ENCODE measurements around the gene UBE2A.

UBE2A gene

GRCh38 chrX:119574394-119575266, at the start of gene UBE2A:
Gene UBE2A, plus strand, starts transcription at chrX:119574563. Its CDS starts 149 bp downstream, at chrX:119574712.
- peak; percentile 77 to 78 for DNase-seq (ENCODE audit: low read depth in 2 of 2)

- DNase-seq (ENCODE audit: low read depth in 2 of 2), result no peak
These were observed 44.8 kb upstream of the UBE2A start for GRCh38 chrX:119529345-119530276.

GRCh38 chrX:119537487-119537886, 36.9 kb upstream of the UBE2A start:
- no peak for DNase-seq (ENCODE audit: low read depth in 2 of 2)

DNA sequence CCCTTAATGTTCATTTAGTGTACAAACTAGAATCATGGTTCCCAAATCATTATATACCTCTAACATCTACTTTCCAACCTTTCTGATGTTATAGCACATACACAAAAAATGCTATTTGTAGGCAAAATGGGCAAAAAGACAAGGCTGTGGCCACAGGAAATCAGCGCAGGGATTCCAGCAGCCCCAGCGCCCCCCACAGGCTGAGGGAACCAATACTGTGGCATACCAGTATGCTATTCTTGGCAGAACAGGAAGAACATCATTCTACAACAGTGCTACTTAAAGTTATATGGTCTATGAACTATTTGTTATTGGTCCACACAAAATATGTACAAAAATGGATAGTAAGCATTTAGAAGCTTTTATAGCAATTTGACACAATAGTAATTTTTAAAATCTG, 34.5 kb upstream of the UBE2A start:
- DNase-seq (ENCODE audit: low read depth in 2 of 2), result no peak

GRCh38 chrX:119541188-119541587, 33.2 kb upstream of the UBE2A start:
- DNase-seq (ENCODE audit: low read depth in 2 of 2), result no peak

- no peak for DNase-seq (ENCODE audit: low read depth in 2 of 2)
These were observed 24.9 kb upstream of the UBE2A start for GRCh38 chrX:119549327-119550016.

DNA sequence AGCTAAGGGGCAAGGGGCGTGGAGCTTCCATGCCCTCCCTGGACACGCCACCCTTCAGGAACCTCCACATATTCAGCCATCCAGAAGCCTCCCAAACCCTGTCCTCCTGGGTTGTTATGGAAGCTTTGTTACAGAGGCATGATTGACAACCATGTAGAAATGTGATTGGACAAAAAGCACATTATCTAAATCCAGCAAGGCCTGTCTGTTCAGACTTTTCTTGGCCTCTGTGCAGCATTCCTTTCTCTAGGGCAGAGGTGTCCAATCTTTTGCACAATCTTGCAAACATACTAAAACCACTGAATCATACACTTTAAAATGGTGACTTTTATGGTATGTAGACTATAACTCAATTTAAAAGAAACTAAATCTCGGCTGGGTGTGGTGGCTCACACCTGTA, 21.9 kb upstream of the UBE2A start:
- DNase-seq (ENCODE audit: low read depth in 2 of 2), result no peak

GRCh38 chrX:119565107-119565663, 9.2 kb upstream of the UBE2A start, which contains the start of gene STEEP1:
Gene STEEP1, minus strand, starts transcription at chrX:119565409. Its CDS starts 54 bp downstream, at chrX:119565355.
- DNase-seq (ENCODE audit: low read depth in 2 of 2), result peak; percentile 77 to 81

- DNase-seq (ENCODE audit: low read depth in 2 of 2), result no peak
These were observed 4.0 kb upstream of the UBE2A start for GRCh38 chrX:119570351-119570835.

DNA sequence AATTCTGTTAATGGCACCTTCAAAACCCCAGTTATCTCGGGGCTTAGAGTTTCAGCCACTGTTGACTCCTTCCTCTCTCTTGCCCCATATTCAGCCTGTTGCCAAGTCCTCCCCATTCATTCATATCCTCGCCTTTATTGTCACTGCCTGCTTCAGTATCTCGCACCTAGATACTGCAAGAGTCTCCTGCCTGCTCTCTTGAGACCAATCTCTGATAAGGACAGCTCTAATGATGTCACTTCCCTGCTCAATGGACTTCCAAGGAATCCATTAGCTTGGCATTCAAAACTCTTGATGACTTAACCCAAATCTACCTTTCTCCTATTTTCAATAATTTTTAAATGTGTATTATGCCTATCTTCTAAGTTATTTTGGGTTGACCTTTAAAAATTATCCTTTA, 1.1 kb upstream of the UBE2A start:
- no peak for DNase-seq (ENCODE audit: low read depth in 2 of 2)

- no peak for DNase-seq (ENCODE audit: low read depth in 2 of 2)
These were observed 446 bp upstream of the UBE2A start for GRCh38 chrX:119573840-119574393.

DNA sequence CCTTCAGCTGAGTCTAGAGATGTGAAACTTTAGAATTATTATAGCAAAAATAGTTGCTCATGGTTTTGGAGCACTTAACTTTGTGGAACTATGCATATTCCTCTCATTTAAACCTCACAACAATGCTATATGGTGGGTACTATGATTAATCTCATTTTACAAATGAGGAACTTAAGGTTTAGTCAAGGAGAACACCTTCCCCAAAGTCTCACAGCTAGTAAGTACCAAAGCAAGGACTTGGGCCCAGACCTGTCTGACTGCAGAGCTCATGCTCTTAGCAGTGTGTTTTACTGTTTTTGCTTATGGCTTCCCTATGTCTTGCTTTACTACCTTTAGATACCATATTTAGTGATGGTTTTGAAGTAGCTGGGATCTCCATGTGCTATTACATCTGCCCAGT, 5.1 kb downstream of the UBE2A start:
- no peak for DNase-seq (ENCODE audit: low read depth in 2 of 2)

DNA sequence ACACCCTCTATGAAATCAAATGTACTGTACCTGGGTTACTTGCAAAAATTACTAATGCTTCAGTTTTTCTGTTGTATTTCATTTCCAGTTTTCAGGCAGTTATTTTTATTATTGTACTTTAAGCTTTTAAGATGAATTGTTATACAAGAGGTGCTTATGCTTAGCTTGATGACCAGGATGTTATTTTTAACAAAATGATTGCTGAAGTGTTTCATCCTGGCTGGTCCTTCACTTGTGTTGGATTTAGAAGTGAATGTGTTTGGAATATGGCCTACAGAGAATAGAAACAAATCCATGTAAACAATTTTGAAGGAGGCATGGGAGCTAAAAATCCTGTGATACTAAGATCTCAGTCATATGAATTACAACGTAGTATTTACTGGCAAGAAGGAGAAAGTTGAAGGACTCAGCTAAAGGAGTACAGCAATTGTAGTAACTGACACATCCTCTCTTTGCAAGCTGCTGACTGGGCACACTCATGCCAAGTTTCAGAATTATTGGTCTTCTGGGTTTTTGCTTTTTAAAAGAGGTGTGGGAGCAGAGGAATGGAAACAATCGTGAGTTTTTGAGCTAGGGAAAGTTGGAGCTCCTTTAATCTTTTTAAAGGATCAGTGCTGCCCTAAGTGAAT, 9.2 kb downstream of the UBE2A start:
- DNase-seq (ENCODE audit: low read depth in 2 of 2), result no peak

DNA sequence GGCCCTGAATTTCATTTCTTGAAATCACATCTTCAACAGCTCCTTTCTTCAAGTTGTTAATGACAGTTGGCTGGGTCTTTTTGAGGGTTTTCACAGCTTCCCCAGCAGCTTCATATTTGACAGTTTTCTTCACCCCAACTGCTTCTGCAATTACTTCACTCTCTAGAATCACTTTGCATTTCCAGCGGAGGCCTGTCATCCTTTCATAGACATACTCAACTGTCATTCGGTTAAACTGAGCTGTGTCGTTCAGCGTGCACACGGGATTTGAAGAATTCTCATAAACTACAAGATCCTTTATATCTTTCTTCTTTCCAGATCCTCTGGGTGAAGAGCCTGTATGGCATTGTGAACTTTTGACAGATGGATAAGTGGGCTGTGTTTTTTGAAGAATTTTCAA, 15.4 kb downstream of the UBE2A start:
- DNase-seq (ENCODE audit: low read depth in 2 of 2), result no peak

GRCh38 chrX:119602701-119603255, 28.4 kb downstream of the UBE2A start:
- no peak for DNase-seq (ENCODE audit: low read depth in 2 of 2)

DNA sequence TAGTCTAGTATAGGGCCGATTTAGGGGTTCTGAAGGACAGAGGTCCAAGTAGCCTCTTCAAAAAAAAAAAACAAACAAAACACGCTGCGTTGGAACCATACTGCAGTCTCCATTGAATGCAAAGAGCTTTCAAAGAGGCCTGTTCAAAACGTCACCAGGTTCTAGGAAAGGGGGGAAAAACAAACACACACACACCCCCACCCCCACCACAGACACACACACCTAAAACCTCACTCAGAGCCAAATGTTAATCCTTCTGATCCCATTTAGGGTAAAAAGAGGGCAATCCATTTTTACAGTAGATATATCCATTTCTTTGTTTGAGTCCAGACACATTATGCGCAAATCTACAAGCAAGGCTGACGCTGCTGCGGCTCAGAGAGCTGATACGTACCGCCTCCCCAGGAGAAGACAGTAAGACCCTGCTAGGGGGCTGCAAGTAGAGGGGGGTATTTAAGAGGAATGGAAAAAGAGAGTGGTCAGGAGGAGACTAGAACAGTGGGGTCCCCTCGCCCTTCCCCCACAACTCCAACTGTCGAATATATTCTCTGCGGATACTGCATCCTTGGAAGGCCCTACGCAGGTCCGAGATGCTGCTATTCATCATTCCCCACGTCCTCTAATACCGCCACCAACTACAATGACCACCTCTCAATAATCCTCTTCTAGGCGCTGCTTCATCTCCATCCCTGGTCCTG, 30.6 kb downstream of the UBE2A start:
- no peak for DNase-seq (ENCODE audit: low read depth in 2 of 2)

GRCh38 chrX:119605464-119606279, 31.3 kb downstream of the UBE2A start:
- DNase-seq (ENCODE audit: low read depth in 2 of 2), result peak; percentile 9 to 13

- peak; percentile 67 to 79 for DNase-seq (ENCODE audit: low read depth in 2 of 2)
These were observed 32.1 kb downstream of the UBE2A start, which contains the start of gene NKRF for GRCh38 chrX:119606280-119607017. Gene NKRF, minus strand, starts transcription at chrX:119606424.

Measured in activated CD8-positive, alpha-beta memory T cell treated with anti-CD3 and anti-CD28 coated beads for 4 hours (primary cell).